Umbilical cord (tissue), 2 donors: ENCODE results near the gene PROX2. TPM values are rescaled to one million over a fixed set of nuclear protein-coding genes. Genes with fewer than 3 reads are reported as not detected.
A peak's percentile ranks its signal among the peaks of the same experiment; 100 is the strongest.

Experiments
- DNase-seq: peaks from one replicate; pipeline ENCODE4 v3.0.0-alpha.2; 2015; ENCODE audit warnings: low spot score
- total RNA-seq: library from RNA; depleted of rRNA; stranded (reverse); fragments of >200 nt; gene quantifications from one replicate; pipeline ENCODE4 v1.2.3, GENCODE V29; 2014; ENCODE audit warnings: low replicate concordance; ENCODE audit not compliant: insufficient read depth

PROX2 gene
- total RNA-seq, 1 donor from 2014 or later = 0.72 TPM

DNA sequence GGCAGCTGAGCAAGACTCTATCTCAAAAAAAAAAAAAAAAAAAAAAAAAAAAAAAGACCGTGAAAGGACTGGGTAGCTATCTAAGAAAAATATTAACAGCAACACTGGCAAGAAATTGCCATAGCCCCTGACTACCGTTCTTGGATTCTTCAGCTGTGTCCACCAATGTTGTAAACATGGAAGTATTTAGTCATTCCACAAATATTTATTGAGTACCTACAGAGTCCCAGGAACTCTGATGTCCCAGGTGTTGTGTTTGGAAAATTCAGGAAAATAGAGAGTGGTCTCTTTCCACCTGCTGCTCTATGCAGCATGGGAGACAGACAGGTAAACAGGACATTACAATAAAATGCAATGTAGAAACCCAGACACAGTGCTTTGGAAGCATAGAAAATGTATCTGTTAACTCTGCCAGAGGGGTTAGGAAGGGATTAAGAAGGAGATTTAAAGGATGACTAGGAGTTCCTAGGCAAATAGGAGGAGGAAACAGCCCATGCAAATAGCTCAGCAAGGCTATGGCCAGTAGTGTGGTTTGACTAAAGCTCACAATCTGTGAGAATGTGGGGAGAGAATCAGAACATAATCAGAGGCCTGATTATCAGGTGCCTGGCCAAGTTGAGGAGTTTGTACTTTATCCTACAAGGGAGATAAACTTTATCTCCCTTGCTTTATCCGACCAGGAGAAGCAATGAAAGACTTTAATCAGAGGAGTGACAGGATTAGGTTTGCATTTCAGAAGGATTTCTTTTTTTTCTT, 3.7 kb upstream of the PROX2 start:
- peak; percentile 80 for DNase-seq

- no peak for DNase-seq
These were observed 741 bp downstream of the PROX2 start for GRCh38 chr14:74875204-74875603.

DNA sequence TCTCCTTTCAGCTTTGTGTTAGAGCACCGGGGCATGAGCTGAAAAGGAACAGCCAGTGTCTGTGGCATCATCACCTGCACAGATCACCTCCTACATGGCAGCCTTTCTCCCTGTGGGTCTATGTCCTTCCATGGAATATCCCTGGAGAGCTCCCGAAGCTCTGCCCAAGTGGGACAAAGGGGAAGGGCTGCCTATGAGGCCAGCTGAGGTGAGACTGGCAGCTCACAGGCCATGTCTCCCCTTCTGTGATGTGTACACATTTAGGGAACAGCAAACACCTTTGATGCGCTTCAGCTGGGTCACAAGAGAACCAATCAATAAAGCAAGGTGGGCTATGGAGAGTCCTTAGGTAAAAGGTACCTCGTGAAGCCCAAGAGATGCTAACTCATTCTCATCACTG, 4.1 kb downstream of the PROX2 start:
- DNase-seq = no peak

DNA sequence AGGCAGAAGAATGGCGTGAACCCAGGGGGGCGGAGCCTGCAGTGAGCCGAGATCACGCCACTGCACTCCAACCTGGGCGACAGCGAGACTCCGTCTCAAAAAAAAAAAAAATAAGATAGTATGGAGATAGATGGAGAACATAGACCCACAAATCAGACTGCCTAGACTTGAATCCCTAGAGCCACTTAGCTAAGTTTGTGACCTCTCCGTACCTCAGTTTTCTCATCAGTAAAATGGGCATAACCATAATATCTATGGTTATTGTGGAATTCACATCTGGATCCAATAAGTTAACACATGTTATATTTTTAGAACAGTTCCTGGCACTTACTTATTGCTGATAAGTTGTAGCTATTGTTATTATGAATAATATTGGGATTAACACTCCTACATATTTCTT, 7.2 kb downstream of the PROX2 start:
- no peak for DNase-seq

GRCh38 chr14:74867673-74868072, 8.3 kb downstream of the PROX2 start:
- DNase-seq = peak; percentile 38

GRCh38 chr14:74866708-74867389, 9.1 kb downstream of the PROX2 start:
- no peak for DNase-seq

DNA sequence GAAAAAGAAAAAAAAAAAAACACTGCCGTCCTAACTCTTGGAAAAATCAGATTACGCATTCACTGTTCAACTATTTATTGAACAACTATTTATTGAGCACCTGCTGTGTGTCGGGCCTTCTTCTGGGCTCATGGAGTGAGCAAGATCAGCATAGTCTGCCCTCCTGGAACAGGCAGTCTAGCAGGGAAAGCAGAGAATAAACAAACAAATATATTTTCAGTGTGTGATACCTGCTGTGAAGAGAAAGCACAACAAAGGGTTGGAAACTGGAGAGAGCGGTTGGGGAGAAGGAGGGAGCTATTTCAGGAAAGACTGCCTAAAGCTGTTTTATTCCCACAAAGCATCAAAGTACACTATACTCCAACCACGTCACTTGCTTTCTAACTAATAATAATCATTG, 10.8 kb downstream of the PROX2 start:
- no peak for DNase-seq

GRCh38 chr14:74864198-74864597, 11.7 kb downstream of the PROX2 start:
- DNase-seq = no peak

GRCh38 chr14:74863274-74863673, 12.7 kb downstream of the PROX2 start:
- DNase-seq = no peak

DNA sequence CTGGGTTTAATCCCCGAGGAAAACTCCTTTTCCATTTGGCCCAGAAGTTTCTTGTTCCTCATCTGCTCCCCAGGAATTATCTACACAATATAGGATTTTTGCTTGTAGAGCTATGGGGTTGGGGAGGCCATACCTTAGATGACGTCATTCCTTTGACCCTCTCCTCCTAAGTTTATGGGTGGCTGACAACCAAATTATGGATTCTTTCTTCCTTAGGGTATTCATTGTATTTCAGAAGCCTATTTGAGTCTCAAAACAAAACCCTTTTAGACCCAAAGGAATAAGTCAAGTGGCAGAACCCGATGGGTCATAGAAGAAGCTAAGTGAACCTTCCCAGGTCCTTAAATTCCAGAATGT, 14.2 kb downstream of the PROX2 start:
- DNase-seq = no peak

DNA sequence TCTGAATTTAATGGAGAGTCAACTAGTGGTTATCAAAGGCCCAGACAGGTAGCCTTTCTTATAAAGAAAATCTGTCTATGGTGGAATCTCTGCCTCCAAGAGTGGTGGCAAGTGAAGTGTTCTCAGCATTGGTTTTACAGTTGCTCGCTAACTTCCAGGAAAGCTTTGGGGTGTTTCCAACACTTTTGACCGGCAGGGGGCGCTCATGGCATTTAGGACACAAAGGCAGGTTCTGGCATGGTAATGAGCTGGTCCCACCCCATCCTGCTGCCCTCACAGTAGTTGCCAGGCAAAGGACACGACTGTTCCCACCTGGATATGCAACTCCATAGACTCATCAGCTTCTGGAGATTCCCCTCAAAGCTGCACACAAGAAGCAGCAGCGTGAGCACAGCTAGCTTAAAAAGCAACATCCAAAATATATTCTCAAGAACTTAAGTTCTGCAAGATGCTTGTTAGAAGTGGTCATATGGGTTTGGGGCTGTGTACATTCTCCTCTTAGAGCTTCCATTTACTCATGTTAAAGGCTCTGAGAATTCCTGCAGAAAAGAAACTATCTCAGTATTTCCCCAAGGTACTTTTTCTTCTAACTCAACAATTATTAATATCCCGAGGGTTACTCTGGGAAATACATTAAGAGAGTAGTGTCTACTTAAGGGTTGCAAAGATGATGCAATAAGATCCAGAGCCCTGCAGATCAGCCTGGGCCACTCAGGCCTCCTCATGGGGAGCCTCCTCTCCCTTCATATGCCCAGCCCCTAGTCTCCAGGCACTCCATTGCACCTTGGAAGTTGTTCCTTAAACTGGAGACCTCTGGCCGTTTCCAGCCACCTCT, 14.8 kb downstream of the PROX2 start:
- DNase-seq = peak; percentile 84

- DNase-seq = no peak
These were observed 16.0 kb downstream of the PROX2 start for GRCh38 chr14:74859757-74860552.

DNA sequence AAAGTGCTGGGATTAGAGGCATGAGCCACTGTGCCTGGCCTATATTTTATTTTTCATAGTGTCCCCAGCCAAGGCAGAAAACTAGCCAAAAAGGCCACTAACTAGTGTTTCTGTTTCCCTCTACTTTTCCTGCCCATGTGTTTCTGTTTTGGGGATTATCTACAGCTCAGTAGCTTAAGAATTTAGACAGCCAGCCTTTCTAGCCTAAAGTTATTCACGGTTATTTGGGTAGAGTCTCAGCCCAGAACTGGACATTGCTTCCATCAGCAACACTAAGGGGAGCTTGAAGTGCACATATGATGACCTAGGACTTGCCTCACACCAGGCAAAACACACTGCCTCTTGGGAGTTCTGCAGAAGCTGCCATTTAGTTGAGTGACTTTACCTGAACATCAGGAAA, 17.9 kb downstream of the PROX2 start:
- no peak for DNase-seq

- no peak for DNase-seq
These were observed 19.6 kb downstream of the PROX2 start for GRCh38 chr14:74856366-74856765.

- DNase-seq = no peak
These were observed 20.0 kb downstream of the PROX2 start for GRCh38 chr14:74855945-74856344.

DNA sequence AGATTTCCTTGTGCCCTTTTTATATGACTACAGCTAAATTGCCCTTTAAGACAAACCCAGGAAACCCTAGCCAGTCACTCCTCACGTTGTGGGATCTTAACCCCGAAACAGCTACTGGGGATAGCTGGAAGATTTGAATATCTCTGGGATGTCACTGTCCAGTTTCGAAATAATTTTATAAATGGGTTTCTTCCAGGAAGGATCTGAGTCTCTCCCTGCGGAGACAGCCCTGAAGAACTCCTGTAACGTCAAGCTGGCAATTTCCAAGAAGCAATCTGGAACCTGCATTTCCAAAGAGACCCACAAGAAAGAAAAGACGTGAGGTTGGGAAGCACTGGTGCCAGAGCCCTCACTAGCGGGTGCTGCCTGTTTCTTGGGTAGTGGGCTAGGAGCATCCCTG, 20.9 kb downstream of the PROX2 start:
- no peak for DNase-seq

DNA sequence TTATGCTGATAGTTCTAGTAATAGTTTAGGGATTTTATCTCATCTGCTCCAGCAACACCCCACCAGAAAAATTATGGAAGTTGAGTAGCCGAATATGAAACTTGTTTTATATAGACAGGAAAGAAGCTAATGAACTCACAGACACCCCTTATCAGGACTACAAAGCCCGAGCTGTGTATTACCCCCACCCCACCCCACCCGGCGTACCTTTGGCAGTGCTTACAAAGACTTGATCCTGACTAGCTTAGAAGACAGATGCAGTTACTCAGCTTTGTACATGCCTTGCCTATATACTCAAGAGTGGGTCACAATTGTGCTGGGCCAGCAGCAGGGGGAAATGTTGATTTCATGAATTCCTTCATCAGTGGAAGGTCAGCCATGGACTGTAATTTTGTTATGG, 22.4 kb downstream of the PROX2 start:
- no peak for DNase-seq

DNA sequence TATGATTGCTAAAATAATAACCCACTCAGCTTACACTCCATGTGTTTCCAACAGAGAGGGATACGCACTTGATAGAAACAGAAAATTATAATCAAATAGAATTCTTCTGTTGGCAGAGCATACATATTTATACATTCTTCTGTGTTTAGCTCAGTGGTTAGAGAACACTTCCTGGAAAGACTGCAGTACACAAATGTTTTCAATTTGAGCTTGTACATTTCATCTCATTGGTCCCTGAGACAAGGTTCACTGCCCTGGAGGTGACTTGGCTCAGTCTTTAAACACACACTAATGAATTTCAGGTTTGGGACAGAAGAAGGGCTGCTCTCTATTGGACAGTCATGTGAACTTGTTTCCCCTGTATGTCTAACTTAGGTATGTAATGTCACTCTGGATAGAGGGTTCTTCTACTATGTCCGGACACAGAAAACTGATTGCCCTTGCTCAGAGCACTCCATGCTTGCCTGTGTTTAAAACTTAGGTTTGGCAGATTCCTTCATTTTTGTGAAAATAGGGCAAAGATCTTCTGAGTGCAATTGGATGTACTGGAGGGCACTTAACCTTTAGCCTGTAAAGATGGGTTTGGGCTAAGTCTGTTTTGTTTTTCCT, 22.9 kb downstream of the PROX2 start:
- DNase-seq = no peak

DNA sequence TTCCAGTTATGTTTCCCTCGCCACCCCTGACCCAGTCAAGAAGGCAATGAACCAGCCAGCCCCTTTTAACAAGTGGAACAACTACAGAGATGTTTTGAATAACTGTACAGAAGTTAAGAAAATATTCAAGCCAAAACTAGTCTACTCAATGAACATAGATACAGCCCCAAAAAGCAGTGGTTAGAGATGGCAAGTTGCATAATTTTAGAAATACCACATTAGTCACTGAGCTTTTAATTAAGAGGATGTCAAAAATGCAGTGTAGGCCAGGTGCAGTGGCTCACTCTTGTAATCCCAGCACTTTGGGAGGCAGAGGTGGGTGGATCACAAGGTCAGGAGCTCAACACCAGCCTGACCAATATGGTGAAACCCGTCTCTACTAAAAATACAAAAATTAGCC, 27.2 kb downstream of the PROX2 start:
- DNase-seq = no peak

DNA sequence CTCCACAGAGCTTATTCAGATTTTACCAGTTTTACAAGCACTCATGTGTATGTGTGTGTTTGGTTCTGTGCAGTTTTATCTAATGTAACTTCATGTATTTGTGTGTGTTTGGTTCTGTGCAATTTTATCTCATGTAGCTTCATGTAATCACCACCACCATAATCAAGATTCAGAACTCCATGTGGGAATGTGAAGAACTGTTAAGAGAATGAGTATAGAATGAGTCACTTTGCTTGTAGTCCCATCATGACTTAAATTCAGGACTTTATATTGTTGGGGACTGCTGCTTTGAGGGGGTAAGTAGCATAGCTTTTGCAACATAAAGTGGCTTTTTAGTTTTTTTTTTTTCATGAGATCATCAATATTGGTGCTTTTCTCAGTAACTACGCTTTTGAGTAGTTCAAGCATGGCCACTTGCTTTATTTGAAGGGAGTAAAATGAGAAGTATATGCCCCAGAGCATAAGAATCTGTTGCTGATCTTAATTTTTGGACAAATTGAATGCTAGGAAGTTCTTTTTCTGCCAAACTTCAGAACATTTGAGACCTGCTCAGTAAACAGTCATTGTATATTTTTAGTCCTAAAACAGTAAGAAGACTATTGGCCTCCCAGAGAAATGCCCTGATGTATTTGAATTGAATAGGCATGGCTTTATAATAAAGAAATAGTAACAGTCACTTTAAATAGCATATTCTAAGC, 28.8 kb downstream of the PROX2 start:
- DNase-seq = no peak

DNA sequence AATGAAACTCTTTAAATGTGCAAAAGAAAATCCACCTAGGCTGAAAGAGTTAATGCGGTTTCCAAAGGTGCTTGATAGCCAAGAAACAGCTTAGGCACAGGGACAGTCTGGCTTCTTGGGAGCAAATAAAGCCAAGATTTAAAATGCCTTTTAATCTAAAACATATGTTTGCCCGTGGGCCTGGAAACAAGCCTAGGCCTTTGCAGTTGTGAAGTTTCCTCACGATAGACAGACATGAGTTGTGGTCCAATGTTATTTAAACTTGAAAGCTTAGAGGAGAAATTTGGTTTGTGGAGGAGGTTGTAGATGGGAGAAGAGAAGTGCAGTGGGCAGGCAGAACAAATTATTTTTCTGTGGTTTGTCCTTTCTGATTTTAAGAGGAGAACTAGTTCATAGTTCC, 29.8 kb downstream of the PROX2 start:
- DNase-seq = peak; percentile 31
